ENCODE measurements around the gene CDH13. TPM values are rescaled to one million over a fixed set of nuclear protein-coding genes. Genes with fewer than 3 reads are reported as not detected.

The CDH13 gene
- total RNA-seq, result 59.2 and 142 TPM in 2 replicates

DNA sequence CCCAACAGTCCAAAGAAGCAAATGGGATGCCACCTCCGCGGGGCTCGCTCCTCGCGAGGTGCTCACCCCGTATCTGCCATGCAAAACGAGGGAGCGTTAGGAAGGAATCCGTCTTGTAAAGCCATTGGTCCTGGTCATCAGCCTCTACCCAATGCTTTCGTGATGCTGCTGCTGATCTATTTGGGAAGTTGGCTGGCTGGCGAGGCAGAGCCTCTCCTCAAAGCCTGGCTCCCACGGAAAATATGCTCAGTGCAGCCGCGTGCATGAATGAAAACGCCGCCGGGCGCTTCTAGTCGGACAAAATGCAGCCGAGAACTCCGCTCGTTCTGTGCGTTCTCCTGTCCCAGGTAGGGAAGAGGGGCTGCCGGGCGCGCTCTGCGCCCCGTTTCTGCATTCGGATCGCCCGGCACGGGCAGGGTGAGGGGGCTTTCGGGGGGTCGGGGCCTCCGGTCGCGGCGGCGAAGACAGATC, at the start of gene CDH13:
Gene CDH13, plus strand, starts transcription at position 179 of the 471 bp plus-strand sequence.

GRCh38 chr16:83807710-83808572, 1181.2 kb downstream of the CDH13 start, which contains the start of gene HSBP1:
Gene HSBP1 (plus strand): TSS chr16:83807978. CDS start chr16:83808077, 99 bp downstream.

Small RNA genes lying within 50 kb of the gene (small RNA-seq; reads per million reads assigned to genes)
- gene AC099506.2, result not detected
- not detected for gene MIR3182
- gene MIR8058, result not detected

All from thoracic aorta endothelial cell (primary cell).